ENCODE measurements around the gene SH3YL1. TPM values are rescaled to one million over a fixed set of nuclear protein-coding genes. Genes with fewer than 3 reads are reported as not detected.

The SH3YL1 gene
- total and polyA plus RNA-seq, 2 experiments from 2014 or later: 35.6 to 45.8 TPM

GRCh38 chr2:196406-196805, 67.4 kb downstream of the SH3YL1 start:
- Histone ChIP-seq H3K27me3 (ENCODE audit: insufficient read depth) (no peaks in the 10 kb centered on the region), H3K27ac (ENCODE audit: low read depth) (no peak overlapping the region), H3K9me2 (ENCODE audit: insufficient read depth) (no peaks in the 10 kb centered on the region), H3K36me3 (ENCODE audit: insufficient read depth) (no peaks in the 10 kb centered on the region), H3K79me2 (replicated peaks; ENCODE audit: insufficient read depth) (no peaks in the 10 kb centered on the region), H3F3A (replicated peaks; ENCODE audit: low read depth) (no peaks in the 10 kb centered on the region), H4K20me1 (replicated peaks; ENCODE audit: insufficient read depth) (no peaks in the 10 kb centered on the region), H3K4me1 (ENCODE audit: insufficient read depth) (no peaks in the 10 kb centered on the region), H3K4me2 (no peak overlapping the region), H2AFZ (no peak overlapping the region), H3K4me3 (no peak overlapping the region)
- H3K4me3 Mint-ChIP-seq: no peak overlapping the region
- H3K27ac Mint-ChIP-seq: no peak overlapping the region
- ATAC-seq (no peak), DNase-seq (ENCODE audit: low spot score) (no peak)
- peaks cover 3% of the 10 kb centered on the region for H3K27me3 Mint-ChIP-seq (ENCODE audit: insufficient read depth, low read depth, poor library complexity)
- peaks cover 8% of the 10 kb centered on the region; the same call in 2 of the 3 replicates for H3K36me3 Mint-ChIP-seq (ENCODE audit: low read depth)
- peaks cover 2% of the 10 kb centered on the region; the same call in 1 of the 3 replicates for H3K4me1 Mint-ChIP-seq
- H3K9me3 Mint-ChIP-seq: peaks cover 12% of the 10 kb centered on the region; the same call in 2 of the 3 replicates
- TF ChIP-seq POLR2AphosphoS5 (IDR thresholded peaks at IDR 0.05; ENCODE audit: low read depth): no peak
- TF ChIP-seq NANOG (IDR thresholded peaks at IDR 0.05; ENCODE audit: borderline replicate concordance): no peak
- no peak for TF ChIP-seq ZNF462 (CRISPR knock-in tag; IDR thresholded peaks at IDR 0.05)
- TF ChIP-seq REST (IDR thresholded peaks at IDR 0.05; ENCODE audit: unreplicated experiment): no peak
- no peak for TF ChIP-seq ZNF114 (CRISPR knock-in tag; IDR thresholded peaks at IDR 0.05)
